Measurements from ENCODE around the gene FOXP1. TPM values are rescaled to one million over a fixed set of nuclear protein-coding genes. Genes with fewer than 3 reads are reported as not detected.

Gene FOXP1
- total and polyA plus RNA-seq, 12 donors = 7.6 to 42.7 (median 24.3) TPM

- Histone ChIP-seq H3K36me3 (replicated peaks in 1 of 2) (no peaks in the 10 kb centered on the region), H3K4me1 (replicated peaks in 1 of 2) (peaks cover 0 to 7% of the 10 kb centered on the region in 2 donors), H3K4me3 (no peak overlapping the region), H3K9me3 (replicated peaks in 1 of 3) (no peaks in the 10 kb centered on the region), H3K27me3 (no peaks in the 10 kb centered on the region), H3K27ac (no peak overlapping the region)
- intact Hi-C loops (cut with DNase I) = no loop called here
- TF ChIP-seq POLR2A (IDR thresholded peaks at IDR 0.05) = no peak
- TF ChIP-seq, protein P1, sequence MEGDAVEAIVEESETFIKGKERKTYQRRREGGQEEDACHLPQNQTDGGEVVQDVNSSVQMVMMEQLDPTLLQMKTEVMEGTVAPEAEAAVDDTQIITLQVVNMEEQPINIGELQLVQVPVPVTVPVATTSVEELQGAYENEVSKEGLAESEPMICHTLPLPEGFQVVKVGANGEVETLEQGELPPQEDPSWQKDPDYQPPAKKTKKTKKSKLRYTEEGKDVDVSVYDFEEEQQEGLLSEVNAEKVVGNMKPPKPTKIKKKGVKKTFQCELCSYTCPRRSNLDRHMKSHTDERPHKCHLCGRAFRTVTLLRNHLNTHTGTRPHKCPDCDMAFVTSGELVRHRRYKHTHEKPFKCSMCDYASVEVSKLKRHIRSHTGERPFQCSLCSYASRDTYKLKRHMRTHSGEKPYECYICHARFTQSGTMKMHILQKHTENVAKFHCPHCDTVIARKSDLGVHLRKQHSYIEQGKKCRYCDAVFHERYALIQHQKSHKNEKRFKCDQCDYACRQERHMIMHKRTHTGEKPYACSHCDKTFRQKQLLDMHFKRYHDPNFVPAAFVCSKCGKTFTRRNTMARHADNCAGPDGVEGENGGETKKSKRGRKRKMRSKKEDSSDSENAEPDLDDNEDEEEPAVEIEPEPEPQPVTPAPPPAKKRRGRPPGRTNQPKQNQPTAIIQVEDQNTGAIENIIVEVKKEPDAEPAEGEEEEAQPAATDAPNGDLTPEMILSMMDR (IDR thresholded peaks at IDR 0.05) = no peak
- 83 to 87% (median 85%) methylated on average over 10 of the region's 10 CpGs for WGBS, 4 donors
- DNase-seq = no peak
Measured at GRCh38 chr3:71505767-71506350, 77.7 kb downstream of the FOXP1 start.

DNA sequence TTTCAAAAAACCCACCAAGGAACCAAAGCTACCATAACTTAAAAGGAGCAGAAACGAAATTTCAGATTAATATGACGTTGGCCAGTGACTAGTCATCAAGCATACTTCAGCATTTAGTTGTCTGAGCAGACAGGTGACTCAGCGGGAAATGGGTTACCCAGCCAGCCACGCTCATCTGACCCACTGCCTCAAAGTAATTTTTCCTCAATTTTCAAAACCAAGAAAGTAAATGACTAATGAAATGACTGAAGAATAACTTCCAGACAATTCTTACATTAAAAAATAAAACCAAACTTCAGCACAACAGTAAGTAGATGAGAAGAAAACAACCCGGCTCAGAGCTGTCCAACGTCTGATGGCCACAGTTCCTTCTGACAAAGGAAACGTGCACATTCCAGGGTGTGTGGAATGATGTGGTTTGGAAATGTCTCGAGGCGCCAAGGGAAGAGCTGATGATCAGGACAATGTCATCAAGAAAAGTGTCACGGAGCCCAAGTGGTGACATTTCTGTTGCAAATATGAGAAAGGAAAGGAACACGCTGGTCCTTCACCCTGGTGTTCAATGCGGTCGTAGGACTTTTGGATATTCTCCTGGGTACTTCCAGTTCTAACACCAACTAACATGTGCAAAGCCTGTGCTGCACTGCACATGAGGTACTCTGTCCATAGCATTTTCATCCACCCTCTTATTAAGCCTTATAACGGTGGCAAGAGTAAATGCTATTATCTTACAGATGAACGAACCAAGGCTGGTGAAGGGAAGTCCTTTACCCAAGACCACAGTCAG, 79.1 kb downstream of the FOXP1 start:
- Histone ChIP-seq H3K9me3 (replicated peaks in 1 of 3) (no peaks in the 10 kb centered on the region), H3K4me3 (no peak overlapping the region), H3K36me3 (replicated peaks in 1 of 2) (no peaks in the 10 kb centered on the region), H3K27ac (no peak overlapping the region), H3K4me1 (replicated peaks in 1 of 2) (no peaks in the 10 kb centered on the region), H3K27me3 (no peaks in the 10 kb centered on the region)
- DNase-seq = peak in 2 of 7 donors; percentile 12 to 38
- no peak for TF ChIP-seq POLR2A (IDR thresholded peaks at IDR 0.05)
- TF ChIP-seq, protein P1 (IDR thresholded peaks at IDR 0.05) = no peak
- intact Hi-C loops (cut with DNase I) = no loop called here
- WGBS, 4 donors = 79 to 85% (median 82%) methylated on average over 15 of the region's 15 CpGs

DNA sequence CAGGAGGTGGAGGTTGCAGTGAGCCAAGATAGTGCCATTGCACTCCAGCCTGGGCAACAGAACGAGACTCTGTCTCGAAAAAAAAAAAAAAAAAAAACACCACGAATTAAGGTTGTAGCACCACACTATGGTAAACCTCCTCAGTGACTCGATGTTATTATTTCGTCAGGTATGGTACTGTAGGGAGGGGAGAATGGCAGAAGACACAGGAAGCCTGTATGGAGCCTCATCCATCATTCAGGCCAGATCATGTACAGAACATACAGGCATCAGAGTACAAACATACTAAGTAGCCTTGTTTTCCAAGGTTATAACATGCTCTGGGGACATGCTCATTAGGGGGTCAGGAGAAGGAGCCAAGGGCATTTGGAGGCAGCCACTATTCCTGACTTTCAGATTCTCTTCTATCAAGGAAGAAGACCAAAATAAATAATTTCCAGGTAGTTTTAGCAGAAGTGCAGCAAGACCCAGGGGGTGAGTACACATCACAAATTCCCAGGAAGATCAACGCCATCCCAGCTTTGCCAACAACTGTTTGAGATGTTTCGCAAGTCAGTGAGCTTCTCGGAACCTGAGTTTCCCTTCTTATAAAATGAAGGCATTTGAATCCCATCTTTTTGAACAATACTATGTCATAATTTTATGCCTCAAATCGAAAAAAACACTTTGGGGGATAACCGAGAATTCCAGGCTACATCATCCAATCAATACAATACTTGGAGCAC, 79.8 kb downstream of the FOXP1 start:
- WGBS, 4 donors = 91 to 98% (median 94%) methylated on average over 10 of the region's 10 CpGs
- Histone ChIP-seq H3K4me1 (replicated peaks in 1 of 2) (no peaks in the 10 kb centered on the region), H3K27ac (no peak overlapping the region), H3K27me3 (no peaks in the 10 kb centered on the region), H3K9me3 (replicated peaks in 1 of 3) (no peaks in the 10 kb centered on the region), H3K36me3 (replicated peaks in 1 of 2) (no peaks in the 10 kb centered on the region), H3K4me3 (no peak overlapping the region)
- no peak for DNase-seq
- TF ChIP-seq, protein P1 (IDR thresholded peaks at IDR 0.05) = no peak
- no peak for TF ChIP-seq POLR2A (IDR thresholded peaks at IDR 0.05)
- intact Hi-C loops (cut with DNase I) = no loop called here

DNA sequence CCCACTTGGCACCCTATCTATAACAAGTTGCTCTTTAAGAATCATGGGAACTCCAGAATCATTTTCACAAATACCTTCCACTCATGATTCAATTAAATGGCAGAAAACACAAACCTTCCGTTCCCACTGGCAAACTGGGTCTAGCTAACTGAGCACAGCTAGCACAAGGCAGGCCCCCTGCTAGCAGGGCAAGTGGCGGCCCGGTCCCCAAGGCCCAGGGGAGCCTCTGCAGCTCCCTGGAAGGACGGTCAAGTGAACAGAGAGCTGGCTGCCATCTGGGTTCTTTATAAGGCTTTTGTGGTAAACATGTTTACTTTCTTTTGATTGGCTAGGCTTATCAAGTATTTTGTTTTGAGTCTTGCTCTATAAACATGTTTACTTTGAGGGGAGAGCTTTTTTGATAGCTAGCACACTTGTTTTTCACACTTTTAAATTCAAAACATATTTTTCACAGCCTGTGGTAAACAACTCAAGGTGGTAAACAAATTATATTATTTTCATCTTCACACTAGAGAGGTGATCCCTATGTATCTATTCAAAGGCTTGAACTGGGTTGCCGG, 81.4 kb downstream of the FOXP1 start:
- H3K27me3 ChIP-seq = no peaks in the 10 kb centered on the region
- no peak for DNase-seq
- H3K36me3 ChIP-seq (replicated peaks in 1 of 2) = no peaks in the 10 kb centered on the region
- no peaks in the 10 kb centered on the region for H3K9me3 ChIP-seq (replicated peaks in 1 of 3)
- H3K27ac ChIP-seq = no peak overlapping the region
- WGBS, 4 donors = 94 to 97% (median 96%) methylated on average over 5 of the region's 5 CpGs
- H3K4me3 ChIP-seq = no peak overlapping the region
- intact Hi-C loops (cut with DNase I) = no loop called here
- no peak for TF ChIP-seq POLR2A (IDR thresholded peaks at IDR 0.05)
- TF ChIP-seq, protein P1 (IDR thresholded peaks at IDR 0.05) = no peak
- H3K4me1 ChIP-seq (replicated peaks in 1 of 2) = peaks cover 0 to 2% of the 10 kb centered on the region in 2 donors

Measured in adrenal gland (tissue), 12 donors.